Tongue (tissue), 2 donors: ENCODE measurements around the gene ADAMTS1. TPM values are rescaled to one million over a fixed set of nuclear protein-coding genes. Genes with fewer than 3 reads are reported as not detected.
"Not testable (repeated sequence)": the region's sequence is repeated elsewhere in the genome, so short reads cannot be mapped to it uniquely, and the experiment has no call there.

Source experiments
- DNase-seq: peaks from one replicate; pipeline ENCODE4 v3.0.0-alpha.2; 2015
- total RNA-seq: library from RNA; depleted of rRNA; stranded (reverse); fragments of >200 nt; gene quantifications from one replicate; pipeline ENCODE4 v1.2.3, GENCODE V29; 2014

The ADAMTS1 gene
- total RNA-seq, result 51.5 TPM

- peak; percentile 97 for DNase-seq
These were observed at the start of gene ADAMTS1 for GRCh38 chr21:26845066-26845758. Gene ADAMTS1, minus strand, starts transcription at chr21:26845409. Its CDS starts 455 bp downstream, at chr21:26844954.

GRCh38 chr21:26892151-26892550 is 46.9 kb upstream of the ADAMTS1 start:
- peak; percentile 4 for DNase-seq

- no peak for DNase-seq
These were observed 43.7 kb upstream of the ADAMTS1 start for GRCh38 chr21:26888931-26889330.

- no peak for DNase-seq
These were observed 43.0 kb upstream of the ADAMTS1 start for GRCh38 chr21:26888256-26888655.

GRCh38 chr21:26887251-26887650 is 42.0 kb upstream of the ADAMTS1 start:
- DNase-seq, result no peak

GRCh38 chr21:26884436-26884835 is 39.2 kb upstream of the ADAMTS1 start:
- no peak for DNase-seq

- DNase-seq, result no peak
These were observed 38.6 kb upstream of the ADAMTS1 start for GRCh38 chr21:26883768-26884167.

- peak; percentile 54 for DNase-seq
These were observed 36.5 kb upstream of the ADAMTS1 start for GRCh38 chr21:26881504-26882228.

- no peak for DNase-seq
These were observed 31.8 kb upstream of the ADAMTS1 start for GRCh38 chr21:26877018-26877417.

- DNase-seq, result no peak
These were observed 29.1 kb upstream of the ADAMTS1 start for GRCh38 chr21:26874347-26874746.

- DNase-seq, result no peak
These were observed 20.6 kb upstream of the ADAMTS1 start for GRCh38 chr21:26865857-26866256.

GRCh38 chr21:26856871-26857350 is 11.7 kb upstream of the ADAMTS1 start:
- DNase-seq, result not testable (repeated sequence)

- DNase-seq, result not testable (repeated sequence)
These were observed 9.5 kb upstream of the ADAMTS1 start for GRCh38 chr21:26854695-26855094.

- no peak for DNase-seq
These were observed 7.2 kb upstream of the ADAMTS1 start for GRCh38 chr21:26852423-26852822.

GRCh38 chr21:26851109-26851944 is 6.1 kb upstream of the ADAMTS1 start:
- no peak for DNase-seq

GRCh38 chr21:26850116-26850643 is 5.0 kb upstream of the ADAMTS1 start:
- peak; percentile 82 for DNase-seq

- peak; percentile 88 for DNase-seq
These were observed 4.4 kb upstream of the ADAMTS1 start for GRCh38 chr21:26849428-26850115.

GRCh38 chr21:26847921-26848320 is 2.7 kb upstream of the ADAMTS1 start:
- DNase-seq, result peak; percentile 70

- no peak for DNase-seq
These were observed 1.8 kb upstream of the ADAMTS1 start for GRCh38 chr21:26847002-26847401.

GRCh38 chr21:26846036-26846931 is 1.1 kb upstream of the ADAMTS1 start:
- peak; percentile 93 for DNase-seq

GRCh38 chr21:26845759-26846035 is 488 bp upstream of the ADAMTS1 start:
- DNase-seq, result no peak
